Esophagus mucosa (tissue), 1 donor: ENCODE results near the gene ANXA4. TPM values are rescaled to one million over a fixed set of nuclear protein-coding genes. Genes with fewer than 3 reads are reported as not detected.

Experiments
- ATAC-seq: fragments of 200-7000 bp; cut with Tn5 transposase; one replicate; pipeline ENCODE4 v1.9.1; 2020
- total RNA-seq: library from RNA; stranded (reverse); gene quantifications from one replicate; pipeline ENCODE4 v1.2.4, GENCODE V29; 2023
- donor health status: DM: yes; HTN: yes; CAD: no.

ANXA4 gene
- total RNA-seq, 1 donor from 2014 or later, result 71.8 TPM

DNA sequence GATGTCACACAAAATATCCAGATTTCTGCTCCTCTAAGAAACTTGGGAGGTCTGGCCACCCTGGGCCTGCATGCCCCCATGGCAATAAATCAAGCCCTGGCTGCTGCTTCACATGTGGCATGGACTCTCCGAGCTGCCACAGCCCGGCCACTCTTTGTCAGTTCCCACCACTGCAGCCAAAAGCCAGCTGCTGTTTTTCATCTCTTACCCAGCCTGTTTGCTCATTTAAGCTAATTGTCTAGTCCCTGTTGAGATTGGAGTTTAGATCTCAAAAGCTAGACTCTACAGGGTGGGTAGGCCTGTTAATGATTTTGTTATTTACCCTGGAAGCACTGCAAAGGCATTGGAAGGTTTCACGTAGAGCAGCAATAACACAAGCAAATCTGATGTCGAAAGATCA is 20.9 kb upstream of the ANXA4 start:
- ATAC-seq, result no peak

DNA sequence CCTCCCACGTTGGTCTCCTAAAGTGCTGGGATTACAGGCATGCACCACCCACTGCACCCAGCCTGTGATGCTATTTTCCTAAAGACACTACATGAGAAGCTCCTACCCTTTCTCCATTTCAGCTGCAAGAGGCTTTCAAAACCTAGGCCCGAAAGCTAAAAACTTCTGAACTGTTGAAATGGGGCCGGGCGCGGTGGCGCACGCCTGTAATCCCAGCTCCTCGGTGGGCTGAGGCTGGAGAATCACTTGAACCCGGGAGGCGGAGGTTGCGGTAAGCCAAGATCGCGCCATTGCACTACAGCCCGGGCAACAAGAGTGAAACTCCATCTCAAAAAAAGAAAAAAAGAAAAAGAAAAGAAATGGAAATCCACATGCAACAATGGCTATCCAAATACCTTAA is 18.1 kb upstream of the ANXA4 start:
- no peak for ATAC-seq

DNA sequence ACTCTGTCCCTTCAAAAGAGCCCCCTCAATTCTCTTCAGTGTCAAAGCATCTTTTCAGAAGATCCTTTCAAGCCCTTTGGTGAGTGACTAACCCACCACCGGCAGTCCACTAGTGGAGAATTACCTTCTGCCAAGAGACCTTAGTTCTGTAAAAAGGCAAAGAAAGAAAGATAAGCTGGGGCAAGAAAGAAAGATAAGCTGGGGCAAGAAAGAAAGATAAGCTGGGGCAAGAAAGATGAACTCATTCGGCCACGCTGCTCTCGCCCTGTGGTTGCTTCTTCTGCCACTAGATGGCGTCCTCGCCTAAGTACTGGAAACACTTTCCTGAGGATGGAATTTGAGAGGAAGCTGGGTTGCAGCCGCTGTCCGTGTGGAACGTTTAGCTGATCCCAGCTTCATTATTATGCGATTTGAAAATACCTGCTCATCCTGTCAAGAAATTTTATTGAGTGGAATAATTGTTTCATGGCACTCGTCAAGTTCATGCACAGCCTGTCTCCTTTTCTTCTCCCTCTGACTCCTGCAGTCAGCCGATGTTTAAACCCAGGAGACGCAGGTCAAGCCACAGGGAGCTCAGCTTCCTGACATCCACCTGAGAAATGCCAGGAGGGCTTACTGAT is 17.3 kb upstream of the ANXA4 start:
- peak; percentile 84 for ATAC-seq

DNA sequence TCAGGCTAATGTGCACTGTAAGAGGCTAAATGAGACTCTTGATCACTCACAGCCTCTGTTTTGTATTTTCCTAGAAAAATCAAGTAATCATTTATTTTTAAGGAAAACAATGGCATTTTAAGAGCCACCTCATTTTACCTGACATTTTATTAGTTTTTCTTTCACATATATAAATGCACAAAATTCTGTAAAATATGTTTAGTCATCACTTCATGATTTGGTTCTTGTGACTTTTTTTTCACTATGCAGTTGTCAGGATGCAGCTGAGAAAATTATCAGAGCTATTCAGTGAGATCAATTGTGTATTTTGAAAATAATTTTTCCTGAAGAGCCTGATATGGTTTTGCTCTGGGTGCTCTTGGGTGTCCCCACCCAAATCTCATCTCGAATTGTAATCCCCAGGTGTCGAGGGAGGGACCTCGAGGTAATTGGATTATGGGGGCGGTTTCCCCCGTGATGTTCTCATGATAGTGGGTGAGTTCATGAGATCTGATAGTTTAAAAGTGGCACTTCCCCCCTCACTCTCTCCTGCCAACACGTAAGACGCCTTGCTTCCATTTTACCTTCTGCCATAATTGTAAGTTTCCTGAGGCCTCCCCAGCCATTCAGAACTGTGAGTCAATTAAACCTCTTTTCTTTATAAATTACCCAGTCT is 16.1 kb upstream of the ANXA4 start:
- no peak for ATAC-seq

- ATAC-seq, result no peak
These were observed 12.7 kb upstream of the ANXA4 start for GRCh38 chr2:69729266-69729665.

DNA sequence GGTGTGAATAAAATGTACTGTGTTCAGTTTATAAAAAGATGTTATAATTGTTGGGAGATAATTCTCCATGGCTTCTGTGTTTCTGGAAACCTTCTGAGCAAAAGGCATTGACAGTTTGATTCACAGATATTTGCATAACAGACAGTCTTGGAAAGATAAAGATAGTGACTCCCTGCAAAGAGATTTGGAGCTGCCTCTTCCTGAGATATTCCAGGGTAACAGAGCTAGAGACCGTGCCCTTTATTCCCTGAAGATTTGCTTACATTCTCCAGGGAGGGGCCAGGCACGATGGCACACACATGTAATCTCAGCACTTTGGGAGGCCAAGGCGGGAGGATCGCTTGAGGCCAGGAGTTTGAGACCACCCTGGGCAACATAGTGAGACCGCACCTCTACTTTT is 12.2 kb upstream of the ANXA4 start:
- no peak for ATAC-seq

DNA sequence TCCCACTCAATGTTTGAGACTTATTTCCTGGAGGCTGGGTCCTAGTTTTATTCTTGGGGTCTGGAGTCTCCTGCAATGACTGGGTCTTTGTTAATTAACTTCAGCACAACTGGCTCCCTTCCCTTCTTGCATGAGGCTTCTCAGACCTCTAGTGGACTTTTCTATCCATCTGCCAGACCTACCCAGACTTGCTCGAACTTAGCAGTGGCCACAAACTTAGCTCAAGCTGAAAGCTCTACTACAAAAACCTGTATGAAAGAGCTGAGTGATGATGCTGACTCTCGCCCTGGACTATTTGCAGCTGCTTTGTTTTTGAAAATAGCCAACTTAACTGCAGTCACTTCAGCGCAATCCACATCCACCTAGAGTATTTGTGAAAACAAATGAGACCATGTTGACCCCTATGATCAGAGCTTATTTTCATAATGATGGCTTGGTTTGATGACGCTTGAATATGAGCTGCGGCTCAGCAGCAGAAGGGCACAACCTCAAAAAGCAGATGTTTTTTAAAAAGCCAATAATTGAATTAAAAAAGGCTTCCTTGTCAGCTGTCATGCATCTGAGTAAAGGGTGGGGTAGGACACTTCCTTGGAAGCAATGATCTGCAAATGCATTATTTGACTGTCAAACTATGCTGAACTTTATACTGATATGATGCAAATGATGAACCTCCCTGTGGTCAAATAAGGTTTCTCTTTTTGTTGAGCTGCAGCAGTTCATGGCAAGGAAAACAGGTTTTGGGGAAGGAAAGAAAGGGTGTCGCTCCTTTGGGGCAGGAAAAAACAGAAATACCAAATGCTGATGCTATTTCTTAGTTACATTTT is 10.6 kb upstream of the ANXA4 start:
- no peak for ATAC-seq

GRCh38 chr2:69733342-69734034 is 8.4 kb upstream of the ANXA4 start:
- no peak for ATAC-seq

DNA sequence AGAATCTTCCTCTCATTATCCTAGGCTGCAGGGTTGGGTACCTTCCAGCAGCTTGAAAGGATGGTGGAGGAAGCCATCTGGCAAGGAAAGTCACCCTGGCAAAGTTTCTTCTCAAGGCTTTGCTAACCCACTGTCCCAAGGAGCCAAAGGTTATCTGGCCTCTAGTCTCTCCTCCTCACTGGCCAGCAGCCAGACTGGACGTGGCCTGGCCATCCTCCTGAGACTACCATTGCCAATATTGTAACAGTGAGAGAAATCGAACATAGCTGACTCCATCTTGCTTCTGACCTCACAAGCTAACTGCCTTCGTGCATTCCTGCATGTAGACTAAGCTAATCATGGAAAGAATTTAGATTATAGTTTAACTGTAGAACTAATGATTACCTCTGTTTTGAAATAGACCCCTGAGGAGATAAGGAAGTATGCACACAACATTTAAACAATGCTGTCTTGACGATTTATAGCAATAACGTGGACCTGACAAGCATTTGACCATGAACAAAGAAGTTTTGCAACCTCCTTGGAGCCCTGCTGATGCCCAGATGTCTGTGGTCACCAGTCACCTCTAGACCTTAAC is 7.8 kb upstream of the ANXA4 start:
- no peak for ATAC-seq

DNA sequence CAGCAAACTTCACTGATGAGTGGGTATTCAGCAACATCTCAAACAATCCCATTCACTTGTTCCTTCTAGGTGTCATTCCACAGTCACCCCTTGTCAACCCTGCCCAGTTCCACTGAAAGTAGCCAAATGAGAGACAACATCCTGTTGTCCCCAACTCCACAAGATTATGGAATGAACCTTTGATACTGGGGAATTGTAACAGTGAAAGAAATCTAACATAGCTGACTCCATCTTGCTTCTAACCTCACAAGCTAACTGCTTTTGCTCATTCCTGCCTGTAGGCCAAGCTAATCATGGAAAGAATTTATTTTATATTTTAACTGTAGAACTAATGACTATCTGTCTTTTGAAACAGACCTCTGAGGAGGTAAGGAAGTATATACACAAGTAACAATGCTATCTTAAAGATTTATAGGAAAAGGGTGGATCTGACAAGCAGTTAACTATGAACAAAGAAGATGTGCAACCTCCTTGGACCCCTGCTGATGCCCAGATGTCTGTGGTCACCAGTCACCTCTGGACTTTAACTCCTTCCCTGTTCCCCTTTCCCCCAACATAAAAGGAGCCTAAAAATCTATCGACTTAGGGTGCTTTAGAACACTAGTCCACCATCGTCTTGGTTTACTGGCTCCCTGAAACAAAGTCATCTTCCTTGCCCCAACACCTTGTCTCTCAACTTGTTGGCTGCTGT is 6.9 kb upstream of the ANXA4 start:
- ATAC-seq, result no peak

DNA sequence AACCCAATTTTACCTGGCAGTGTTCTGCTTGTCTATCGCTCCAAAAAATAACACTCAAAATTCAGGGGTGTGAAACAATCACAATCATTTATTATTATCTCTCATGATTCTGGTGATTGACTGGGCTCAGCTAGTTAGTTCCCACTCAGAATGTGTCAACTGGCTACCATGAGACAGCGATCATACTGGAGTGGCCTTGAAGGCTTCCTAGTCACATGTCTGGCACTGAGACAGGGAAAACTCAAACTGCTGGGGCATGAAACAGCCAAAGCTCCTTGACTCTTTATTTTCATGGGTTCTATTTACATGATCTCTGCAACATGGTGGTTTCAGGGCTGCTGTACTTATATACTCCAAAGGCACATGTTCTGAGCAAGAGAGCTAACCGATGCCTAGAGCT is 6.2 kb upstream of the ANXA4 start:
- no peak for ATAC-seq

DNA sequence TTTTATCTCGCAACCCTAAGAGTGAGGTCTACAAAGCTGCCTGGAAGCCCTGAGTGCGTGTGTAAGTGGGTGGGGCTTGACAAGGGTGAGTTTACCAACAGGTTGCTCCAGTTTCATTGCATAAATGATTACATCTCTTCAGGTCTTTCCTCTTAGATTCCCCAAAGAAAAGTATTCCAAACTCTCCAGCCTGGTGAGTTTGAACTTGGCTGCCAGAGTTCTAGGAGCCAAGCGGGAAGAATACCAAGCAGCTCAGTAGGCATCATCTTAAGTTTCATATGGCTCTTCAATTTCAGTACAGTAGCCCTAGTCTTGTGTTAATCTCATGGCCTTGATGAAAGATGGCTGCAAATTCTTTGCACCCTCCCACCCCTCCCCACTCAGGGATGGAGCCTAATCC is 3.8 kb upstream of the ANXA4 start:
- ATAC-seq, result peak; percentile 36

GRCh38 chr2:69740502-69740951 is 1.4 kb upstream of the ANXA4 start:
- ATAC-seq, result no peak

DNA sequence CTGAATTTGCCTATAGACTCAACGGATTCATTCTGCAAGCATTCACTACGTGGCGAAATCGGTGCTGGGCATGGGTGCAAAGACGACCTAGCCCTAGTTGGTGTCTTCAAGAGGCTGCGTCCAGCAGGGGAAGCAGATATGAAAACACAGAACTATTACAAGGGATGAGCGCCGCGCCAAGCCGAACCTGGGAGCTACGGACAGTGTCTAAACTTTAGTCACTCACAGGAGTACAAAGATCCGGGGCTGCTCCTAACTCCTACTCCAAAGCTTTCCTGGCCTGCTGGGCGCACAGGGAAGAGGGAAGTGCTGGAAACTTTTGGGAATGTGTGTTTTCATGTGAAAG is 732 bp upstream of the ANXA4 start:
- ATAC-seq, result peak; percentile 29

- no peak for ATAC-seq
These were observed 503 bp downstream of the ANXA4 start for GRCh38 chr2:69742322-69742952.

- no peak for ATAC-seq
These were observed 1.9 kb downstream of the ANXA4 start for GRCh38 chr2:69743847-69744264.

GRCh38 chr2:69744456-69744855 is 2.5 kb downstream of the ANXA4 start:
- ATAC-seq, result no peak

DNA sequence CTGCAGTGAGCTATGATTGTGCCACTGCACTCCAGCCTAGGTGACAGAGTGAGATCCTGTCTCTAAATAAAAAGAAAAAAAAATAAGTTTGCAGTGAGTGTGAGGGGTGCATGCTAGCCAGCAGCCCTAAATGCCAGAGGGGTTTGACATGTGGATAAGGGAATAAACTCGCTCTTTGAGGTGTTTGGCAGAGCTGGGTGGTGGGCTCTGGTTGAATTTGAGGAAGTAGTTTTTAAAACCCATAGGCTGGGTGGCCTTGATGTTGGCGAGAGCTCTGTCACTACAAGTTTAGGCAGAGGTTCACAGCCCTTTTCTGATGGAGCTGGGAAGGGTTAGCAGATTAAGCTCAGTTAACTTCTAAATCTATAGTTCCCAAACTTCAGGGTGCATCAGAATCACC is 3.1 kb downstream of the ANXA4 start:
- no peak for ATAC-seq

GRCh38 chr2:69750246-69750645 is 8.3 kb downstream of the ANXA4 start:
- ATAC-seq, result no peak

GRCh38 chr2:69753659-69754363 is 11.9 kb downstream of the ANXA4 start:
- no peak for ATAC-seq

GRCh38 chr2:69754633-69755032 is 12.7 kb downstream of the ANXA4 start:
- ATAC-seq, result no peak
